Measurements from ENCODE around the gene PRDM15.

GRCh38 chr21:41761211-41761933 is 117.8 kb downstream of the PRDM15 start:
- TF ChIP-seq CTCF (conservative IDR thresholded peaks at IDR 0.05; ENCODE audit: low read length) (no peak), EZH2phosphoT487 (IDR thresholded peaks at IDR 0.05; ENCODE audit: borderline replicate concordance) (no peak)
